GM18511 (cell line): ENCODE data around the gene HEG1.
"Not testable (repeated sequence)": the region's sequence is repeated elsewhere in the genome, so short reads cannot be mapped to it uniquely, and the experiment has no call there.

Source experiments
- ATAC-seq: cut with Tn5 transposase; IDR thresholded peaks from one replicate; pipeline ENCODE4 v1.9.1; 2021; ENCODE audit warnings: mild to moderate bottlenecking, moderate library complexity; ENCODE audit not compliant: unreplicated experiment

HEG1 gene

GRCh38 chr3:124964387-124964786 is 91.4 kb downstream of the HEG1 start:
- ATAC-seq: no peak

GRCh38 chr3:124963755-124964154 is 92.0 kb downstream of the HEG1 start:
- ATAC-seq: no peak

DNA sequence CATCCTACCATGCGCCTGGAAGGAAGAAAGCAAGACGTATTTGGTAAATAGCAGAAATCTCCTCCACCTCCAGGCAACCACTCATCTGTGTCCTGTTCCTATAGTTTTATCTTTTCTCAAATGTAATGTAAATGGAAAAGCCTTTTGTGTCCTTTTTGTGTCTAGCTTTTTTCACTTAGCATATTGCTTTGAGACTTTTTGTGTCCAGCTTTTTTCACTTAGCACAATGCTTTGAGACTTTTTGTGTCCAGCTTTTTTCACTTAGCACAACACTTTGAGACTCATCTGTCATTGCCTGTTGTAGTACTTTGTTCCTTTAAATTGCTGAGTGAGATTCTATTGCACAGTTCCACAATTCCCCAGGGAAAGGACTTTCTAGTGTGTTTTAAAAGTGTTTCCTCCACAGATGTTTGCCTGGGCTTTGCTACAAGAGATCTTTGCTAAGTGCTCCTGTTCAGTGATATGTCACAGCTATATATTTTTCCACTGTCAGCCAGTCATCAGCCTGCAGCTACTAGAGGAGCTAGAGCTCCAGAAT is 93.3 kb downstream of the HEG1 start:
- no peak for ATAC-seq

DNA sequence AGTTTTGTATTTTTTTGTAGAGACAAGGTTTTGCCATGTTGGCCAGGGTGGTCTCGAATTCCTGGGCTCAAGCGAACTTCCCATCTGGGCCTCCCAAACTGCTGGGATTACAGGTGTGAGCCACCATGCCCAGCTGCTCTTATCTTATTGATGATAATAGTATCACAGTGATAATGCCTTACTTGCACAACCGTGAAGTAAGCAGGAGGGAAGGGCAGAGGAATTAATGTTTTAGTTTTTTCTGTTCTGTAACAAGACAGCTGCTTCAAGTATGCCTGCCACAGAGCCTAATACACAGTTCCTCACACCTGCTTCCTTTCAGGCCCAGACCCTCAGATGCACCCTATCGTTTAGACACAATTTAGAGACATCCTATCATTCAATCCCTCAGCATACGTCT is 95.1 kb downstream of the HEG1 start:
- ATAC-seq: no peak

GRCh38 chr3:124960105-124960504 is 95.7 kb downstream of the HEG1 start:
- no peak for ATAC-seq

- ATAC-seq: not testable (repeated sequence)
Measured at GRCh38 chr3:124957951-124958350, 97.8 kb downstream of the HEG1 start.

DNA sequence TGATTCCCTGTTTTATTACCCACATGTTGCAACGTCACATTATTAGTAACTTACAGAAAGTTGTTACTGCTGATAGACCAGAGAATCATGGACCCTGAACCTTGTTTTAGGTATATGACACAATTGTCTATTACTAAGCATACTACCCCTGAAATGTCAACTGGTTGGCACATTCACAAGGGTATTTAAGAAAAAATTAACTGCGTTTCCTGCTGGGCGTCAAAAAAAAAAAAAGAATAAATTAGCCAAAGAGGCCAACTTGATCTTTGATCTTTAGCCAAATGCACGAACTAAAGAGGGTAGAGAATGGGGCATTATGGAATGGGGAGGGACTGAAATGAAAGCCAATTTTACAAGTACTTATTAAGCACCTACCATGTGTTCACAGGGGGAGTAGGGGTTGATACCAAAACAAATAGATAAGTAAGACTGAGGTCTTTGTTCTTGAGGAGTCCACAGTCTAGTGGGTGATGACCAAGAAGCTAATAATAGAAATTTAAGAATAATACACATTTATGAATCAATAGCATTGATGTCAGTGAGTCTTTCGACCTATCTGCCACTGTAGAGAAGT is 103.4 kb downstream of the HEG1 start:
- ATAC-seq: no peak

DNA sequence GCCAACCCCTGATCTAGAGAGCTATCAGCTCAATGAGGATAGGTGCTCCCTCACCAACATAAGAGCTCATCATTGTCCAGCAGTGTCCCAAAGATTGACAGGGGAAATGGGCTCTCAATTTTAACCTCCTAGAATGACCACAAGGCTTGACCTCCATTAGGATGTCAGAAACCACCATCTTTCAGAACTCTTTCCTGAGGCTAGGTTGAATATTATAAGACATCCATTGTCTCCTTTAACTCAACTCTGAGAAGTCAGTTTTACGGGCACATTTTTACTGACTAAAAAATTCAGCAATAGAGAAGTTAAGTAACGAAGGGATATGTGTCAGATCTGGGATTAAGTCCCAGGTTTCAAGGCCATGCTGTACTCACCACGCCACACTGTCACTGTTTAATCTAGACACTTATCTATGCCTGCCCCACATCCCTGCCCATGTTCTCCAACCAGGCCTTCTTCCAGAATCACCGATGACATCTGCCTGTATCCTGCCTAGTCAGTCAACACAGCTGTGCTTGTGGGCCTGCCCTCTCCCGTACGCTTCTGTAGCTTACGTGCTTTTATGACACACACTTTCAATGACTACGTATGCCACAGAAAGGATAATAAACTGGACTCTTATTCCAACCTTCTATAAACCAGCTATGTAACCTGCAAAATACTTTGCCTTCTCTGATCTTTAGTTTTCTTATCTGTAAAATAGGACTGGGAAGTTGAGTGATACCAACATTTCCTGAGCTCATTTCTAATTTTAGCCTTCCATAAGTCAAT is 104.1 kb downstream of the HEG1 start:
- ATAC-seq: no peak

- no peak for ATAC-seq
Measured at GRCh38 chr3:124950026-124950425, 105.8 kb downstream of the HEG1 start.

GRCh38 chr3:124942613-124943012 is 113.2 kb downstream of the HEG1 start:
- no peak for ATAC-seq

- no peak for ATAC-seq
Measured at GRCh38 chr3:124941771-124942170, 114.0 kb downstream of the HEG1 start.

- no peak for ATAC-seq
Measured at GRCh38 chr3:124939661-124940060, 116.1 kb downstream of the HEG1 start.

GRCh38 chr3:124938896-124939295 is 116.9 kb downstream of the HEG1 start:
- no peak for ATAC-seq

- ATAC-seq: no peak
Measured at GRCh38 chr3:124937049-124937448, 118.7 kb downstream of the HEG1 start.

GRCh38 chr3:124935794-124936542 is 119.8 kb downstream of the HEG1 start:
- no peak for ATAC-seq

GRCh38 chr3:124935264-124935663 is 120.5 kb downstream of the HEG1 start:
- no peak for ATAC-seq

GRCh38 chr3:124934577-124934976 is 121.2 kb downstream of the HEG1 start, which contains the start of gene MUC13:
MUC13 (minus strand) TSS chr3:124934751; CDS start chr3:124934712, 39 bp downstream.
- ATAC-seq: no peak

GRCh38 chr3:124928333-124929202 is 127.2 kb downstream of the HEG1 start:
- ATAC-seq: no peak

DNA sequence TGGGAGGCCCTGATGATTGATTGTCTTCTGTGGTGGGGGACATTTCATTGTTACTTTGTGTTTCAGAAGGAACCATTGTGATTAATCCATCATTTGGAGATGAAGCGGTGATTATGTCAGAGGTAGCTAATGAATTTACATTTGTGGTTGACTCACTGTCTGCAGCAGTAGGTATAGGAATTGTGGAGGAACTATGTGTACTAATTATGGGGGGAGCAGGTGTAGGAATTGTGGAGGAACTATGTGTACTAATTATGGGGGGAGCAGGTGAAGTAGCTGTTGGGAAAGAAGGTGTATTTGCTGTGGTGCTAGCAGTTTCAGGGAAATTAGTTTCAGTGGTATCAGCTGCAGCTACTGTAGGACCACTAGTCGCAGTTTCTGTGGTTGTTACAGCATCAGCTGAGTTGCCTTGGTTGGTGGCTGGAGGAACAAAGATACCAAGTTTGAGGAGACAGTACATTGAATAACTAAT is 128.2 kb downstream of the HEG1 start:
- ATAC-seq: peak; percentile 83

- no peak for ATAC-seq
Measured at GRCh38 chr3:124926426-124927101, 129.2 kb downstream of the HEG1 start.
